SK-N-SH treated with all-trans-retinoic acid at 6 μM for 48 hours (cell line): ENCODE measurements around the gene CDA.

ENCODE experiments used
- ATAC-seq: fragments of 200-7000 bp; cut with Tn5 transposase; 3 replicates; pipeline ENCODE4 v1.9.1; 2020; ENCODE audit warnings: mild to moderate bottlenecking, moderate library complexity
- ARNTL ChIP-seq: fragments of 450-650 bp; formaldehyde crosslinking; IDR thresholded peaks from 2 replicates; pipeline ENCODE4 v1.5.0; 2020; ENCODE audit warnings: low read depth, mild to moderate bottlenecking, moderate library complexity, borderline replicate concordance
- BACH2 ChIP-seq: fragments of 250-450 bp; sonication (Bioruptor Pico); IDR thresholded peaks from 2 replicates; pipeline ENCODE4 v1.9.0; 2021; ENCODE audit warnings: mild to moderate bottlenecking, borderline replicate concordance
- CSDC2 ChIP-seq: fragments of 250-450 bp; sonication (Bioruptor Pico); IDR thresholded peaks from 2 replicates; pipeline ENCODE4 v1.5.0; 2020; ENCODE audit warnings: mild to moderate bottlenecking, moderate library complexity
- ESRRG ChIP-seq: fragments of 250-450 bp; sonication (Bioruptor Pico); IDR thresholded peaks from 2 replicates; pipeline ENCODE4 v1.6.1; 2021; ENCODE audit warnings: mild to moderate bottlenecking
- GLIS3 ChIP-seq: fragments of 250-450 bp; sonication (Bioruptor Pico); IDR thresholded peaks from 2 replicates; pipeline ENCODE4 v1.5.0; 2020; ENCODE audit warnings: mild to moderate bottlenecking, moderate library complexity
- ISL1 ChIP-seq: fragments of 250-450 bp; sonication (Bioruptor Pico); IDR thresholded peaks from 2 replicates; pipeline ENCODE4 v2.1.2; 2022; ENCODE audit warnings: mild to moderate bottlenecking, moderate library complexity
- OSR1 ChIP-seq: fragments of 250-450 bp; sonication (Bioruptor Pico); IDR thresholded peaks from 2 replicates; pipeline ENCODE4 v1.8.0; 2022; ENCODE audit warnings: moderate library complexity, mild to moderate bottlenecking, inconsistent platforms
- PATZ1 ChIP-seq: fragments of 250-450 bp; sonication (Bioruptor Pico); IDR thresholded peaks from 2 replicates; pipeline ENCODE4 v1.8.0; 2020; ENCODE audit warnings: mild to moderate bottlenecking, moderate library complexity, borderline replicate concordance
- POU6F1 ChIP-seq: fragments of 250-450 bp; sonication (Bioruptor Pico); IDR thresholded peaks from 2 replicates; pipeline ENCODE4 v1.8.0; 2021; ENCODE audit warnings: low read depth, mild to moderate bottlenecking, moderate library complexity, borderline replicate concordance
- PPARA ChIP-seq: fragments of 250-450 bp; sonication (Bioruptor Pico); IDR thresholded peaks from 2 replicates; pipeline ENCODE4 v1.5.0; 2020; ENCODE audit warnings: mild to moderate bottlenecking, borderline replicate concordance
- RARB ChIP-seq: fragments of 250-450 bp; sonication (Bioruptor Pico); IDR thresholded peaks from 2 replicates; pipeline ENCODE4 v1.8.0; 2021; ENCODE audit warnings: mild to moderate bottlenecking, moderate library complexity
- SNAI2 ChIP-seq: fragments of 250-450 bp; sonication (Bioruptor Pico); IDR thresholded peaks from 2 replicates; pipeline ENCODE4 v1.5.0; 2020; ENCODE audit warnings: mild to moderate bottlenecking, moderate library complexity
- TCF4 ChIP-seq: fragments of 250-450 bp; sonication (Bioruptor Pico); IDR thresholded peaks from 2 replicates; pipeline ENCODE4 v1.8.0; 2021; ENCODE audit warnings: mild to moderate bottlenecking, moderate library complexity, borderline replicate concordance
- TOX ChIP-seq: fragments of 250-450 bp; sonication (Bioruptor Pico); IDR thresholded peaks from 2 replicates; pipeline ENCODE4 v1.8.0; 2021; ENCODE audit warnings: mild to moderate bottlenecking, moderate library complexity, borderline replicate concordance
- TSHZ2 ChIP-seq: fragments of 250-450 bp; sonication (Bioruptor Pico); IDR thresholded peaks from 2 replicates; pipeline ENCODE4 v1.5.0; 2020; ENCODE audit warnings: mild to moderate bottlenecking, moderate library complexity
- ZC3H10 ChIP-seq: fragments of 250-450 bp; sonication (Bioruptor Pico); IDR thresholded peaks from 2 replicates; pipeline ENCODE4 v1.5.1; 2021; ENCODE audit warnings: mild to moderate bottlenecking, moderate library complexity
- ZFP3 ChIP-seq: fragments of 250-450 bp; sonication (Bioruptor Pico); IDR thresholded peaks from 2 replicates; pipeline ENCODE4 v1.5.0; 2020; ENCODE audit warnings: mild to moderate bottlenecking, moderate library complexity
- ZFP30 ChIP-seq: fragments of 450-650 bp; formaldehyde crosslinking; IDR thresholded peaks from 2 replicates; pipeline ENCODE4 v1.5.0; 2022; ENCODE audit warnings: mild to moderate bottlenecking, moderate library complexity
- ZNF565 ChIP-seq: fragments of 450-650 bp; formaldehyde crosslinking; conservative IDR thresholded peaks from 2 replicates; pipeline ENCODE4 v1.5.0; 2020; ENCODE audit warnings: low read depth, mild to moderate bottlenecking, moderate library complexity
- ZNF70 ChIP-seq: fragments of 450-650 bp; formaldehyde crosslinking; IDR thresholded peaks from 2 replicates; pipeline ENCODE4 v1.5.0; 2020; ENCODE audit warnings: mild to moderate bottlenecking, moderate library complexity
- ZNF8 ChIP-seq: fragments of 450-650 bp; formaldehyde crosslinking; IDR thresholded peaks from 2 replicates; pipeline ENCODE4 v1.5.0; 2020; ENCODE audit warnings: mild to moderate bottlenecking, moderate library complexity
- TF ChIP-seq, protein P1 (sequence below): fragments of 250-450 bp; sonication (Bioruptor Pico); IDR thresholded peaks from 2 replicates; pipeline ENCODE4 v1.5.1; 2021; ENCODE audit warnings: mild to moderate bottlenecking, moderate library complexity
- TF ChIP-seq, protein P2 (sequence below): fragments of 250-450 bp; sonication (Bioruptor Pico); IDR thresholded peaks from 2 replicates; pipeline ENCODE4 v1.5.1; 2020; ENCODE audit warnings: low read depth, mild to moderate bottlenecking, moderate library complexity

CDA gene

DNA sequence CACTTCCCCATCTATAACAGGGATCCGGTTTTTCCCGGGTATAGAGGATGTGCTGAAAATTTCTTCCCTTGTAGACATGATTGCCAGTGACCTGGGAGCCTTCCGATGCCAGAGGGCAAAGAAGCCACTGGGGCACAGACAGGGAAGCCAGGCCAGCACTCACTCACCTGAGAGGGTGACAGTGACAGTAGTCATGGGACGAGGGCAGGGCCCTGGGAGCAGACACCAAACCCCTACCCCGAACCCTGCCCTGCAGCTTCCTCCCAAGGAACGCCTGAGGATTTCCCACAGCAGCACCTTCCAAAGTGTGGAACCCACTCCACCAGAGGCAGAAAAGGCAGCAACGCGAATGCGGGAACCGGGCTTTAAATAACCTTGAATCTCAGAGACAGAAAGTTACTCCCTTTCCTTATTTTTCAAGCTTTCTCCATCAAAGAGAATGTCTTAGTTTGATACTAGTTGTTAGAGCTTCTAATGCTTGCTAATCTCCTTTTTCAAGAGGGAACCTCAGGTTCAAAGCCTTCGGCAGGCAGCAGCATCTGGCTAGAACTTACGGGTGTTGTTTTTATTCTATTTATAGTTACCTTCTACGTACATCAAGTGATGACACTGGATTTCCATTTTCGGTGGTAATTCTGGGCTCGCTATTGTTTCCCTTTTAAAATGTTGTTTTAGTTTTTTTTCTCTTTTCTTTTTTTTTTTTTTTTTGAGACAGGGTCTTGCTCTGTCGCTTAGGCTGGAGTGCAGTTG is 69.4 kb downstream of the CDA start:
- no peak for ATAC-seq
- TF ChIP-seq ZNF70 (CRISPR knock-in tag) (no peak), ZC3H10 (CRISPR knock-in tag) (no peak), TSHZ2 (CRISPR knock-in tag) (no peak), PATZ1 (CRISPR knock-in tag) (no peak), ESRRG (CRISPR knock-in tag) (no peak), ZNF565 (CRISPR knock-in tag) (no peak), ZFP30 (CRISPR knock-in tag) (no peak), POU6F1 (CRISPR knock-in tag) (no peak), ZNF8 (CRISPR knock-in tag) (no peak), RARB (CRISPR knock-in tag) (no peak), PPARA (CRISPR knock-in tag) (no peak), SNAI2 (CRISPR knock-in tag) (no peak), ARNTL (CRISPR knock-in tag) (no peak), BACH2 (no peak), ZFP3 (CRISPR knock-in tag) (no peak), ISL1 (CRISPR knock-in tag) (no peak)
- TF ChIP-seq, protein P1, sequence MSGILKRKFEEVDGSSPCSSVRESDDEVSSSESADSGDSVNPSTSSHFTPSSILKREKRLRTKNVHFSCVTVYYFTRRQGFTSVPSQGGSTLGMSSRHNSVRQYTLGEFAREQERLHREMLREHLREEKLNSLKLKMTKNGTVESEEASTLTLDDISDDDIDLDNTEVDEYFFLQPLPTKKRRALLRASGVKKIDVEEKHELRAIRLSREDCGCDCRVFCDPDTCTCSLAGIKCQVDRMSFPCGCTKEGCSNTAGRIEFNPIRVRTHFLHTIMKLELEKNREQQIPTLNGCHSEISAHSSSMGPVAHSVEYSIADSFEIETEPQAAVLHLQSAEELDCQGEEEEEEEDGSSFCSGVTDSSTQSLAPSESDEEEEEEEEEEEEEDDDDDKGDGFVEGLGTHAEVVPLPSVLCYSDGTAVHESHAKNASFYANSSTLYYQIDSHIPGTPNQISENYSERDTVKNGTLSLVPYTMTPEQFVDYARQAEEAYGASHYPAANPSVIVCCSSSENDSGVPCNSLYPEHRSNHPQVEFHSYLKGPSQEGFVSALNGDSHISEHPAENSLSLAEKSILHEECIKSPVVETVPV (CRISPR knock-in tag), result no peak
- TF ChIP-seq, protein P2, sequence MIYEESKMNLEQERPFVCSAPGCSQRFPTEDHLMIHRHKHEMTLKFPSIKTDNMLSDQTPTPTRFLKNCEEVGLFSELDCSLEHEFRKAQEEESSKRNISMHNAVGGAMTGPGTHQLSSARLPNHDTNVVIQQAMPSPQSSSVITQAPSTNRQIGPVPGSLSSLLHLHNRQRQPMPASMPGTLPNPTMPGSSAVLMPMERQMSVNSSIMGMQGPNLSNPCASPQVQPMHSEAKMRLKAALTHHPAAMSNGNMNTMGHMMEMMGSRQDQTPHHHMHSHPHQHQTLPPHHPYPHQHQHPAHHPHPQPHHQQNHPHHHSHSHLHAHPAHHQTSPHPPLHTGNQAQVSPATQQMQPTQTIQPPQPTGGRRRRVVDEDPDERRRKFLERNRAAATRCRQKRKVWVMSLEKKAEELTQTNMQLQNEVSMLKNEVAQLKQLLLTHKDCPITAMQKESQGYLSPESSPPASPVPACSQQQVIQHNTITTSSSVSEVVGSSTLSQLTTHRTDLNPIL (CRISPR knock-in tag), result no peak

- TF ChIP-seq ARNTL (CRISPR knock-in tag), result no peak
- TF ChIP-seq ZC3H10 (CRISPR knock-in tag), result no peak
- TF ChIP-seq RARB (CRISPR knock-in tag), result no peak
- no peak for TF ChIP-seq CSDC2
- no peak for TF ChIP-seq BACH2
- TF ChIP-seq GLIS3 (CRISPR knock-in tag), result no peak
- no peak for TF ChIP-seq ESRRG (CRISPR knock-in tag)
- no peak for TF ChIP-seq ZNF565 (CRISPR knock-in tag)
- TF ChIP-seq ZNF70 (CRISPR knock-in tag), result no peak
- TF ChIP-seq OSR1 (CRISPR knock-in tag), result no peak
- no peak for TF ChIP-seq ZNF8 (CRISPR knock-in tag)
- no peak for TF ChIP-seq TOX (CRISPR knock-in tag)
- TF ChIP-seq PPARA (CRISPR knock-in tag), result no peak
- TF ChIP-seq PATZ1 (CRISPR knock-in tag), result no peak
- no peak for TF ChIP-seq TCF4
- no peak for ATAC-seq
Observed at GRCh38 chr1:20660363-20660762, 71.5 kb downstream of the CDA start.
